HG02840 (cell line): ENCODE results near the gene ITPR3.
"Not testable (repeated sequence)": the region's sequence is repeated elsewhere in the genome, so short reads cannot be mapped to it uniquely, and the experiment has no call there.

Experiments used
- ATAC-seq: cut with Tn5 transposase; IDR thresholded peaks from one replicate; pipeline ENCODE4 v1.9.1; 2021; ENCODE audit warnings: mild to moderate bottlenecking, moderate library complexity, moderate number of reproducible peaks; ENCODE audit not compliant: unreplicated experiment, low FRiP score

Gene ITPR3

DNA sequence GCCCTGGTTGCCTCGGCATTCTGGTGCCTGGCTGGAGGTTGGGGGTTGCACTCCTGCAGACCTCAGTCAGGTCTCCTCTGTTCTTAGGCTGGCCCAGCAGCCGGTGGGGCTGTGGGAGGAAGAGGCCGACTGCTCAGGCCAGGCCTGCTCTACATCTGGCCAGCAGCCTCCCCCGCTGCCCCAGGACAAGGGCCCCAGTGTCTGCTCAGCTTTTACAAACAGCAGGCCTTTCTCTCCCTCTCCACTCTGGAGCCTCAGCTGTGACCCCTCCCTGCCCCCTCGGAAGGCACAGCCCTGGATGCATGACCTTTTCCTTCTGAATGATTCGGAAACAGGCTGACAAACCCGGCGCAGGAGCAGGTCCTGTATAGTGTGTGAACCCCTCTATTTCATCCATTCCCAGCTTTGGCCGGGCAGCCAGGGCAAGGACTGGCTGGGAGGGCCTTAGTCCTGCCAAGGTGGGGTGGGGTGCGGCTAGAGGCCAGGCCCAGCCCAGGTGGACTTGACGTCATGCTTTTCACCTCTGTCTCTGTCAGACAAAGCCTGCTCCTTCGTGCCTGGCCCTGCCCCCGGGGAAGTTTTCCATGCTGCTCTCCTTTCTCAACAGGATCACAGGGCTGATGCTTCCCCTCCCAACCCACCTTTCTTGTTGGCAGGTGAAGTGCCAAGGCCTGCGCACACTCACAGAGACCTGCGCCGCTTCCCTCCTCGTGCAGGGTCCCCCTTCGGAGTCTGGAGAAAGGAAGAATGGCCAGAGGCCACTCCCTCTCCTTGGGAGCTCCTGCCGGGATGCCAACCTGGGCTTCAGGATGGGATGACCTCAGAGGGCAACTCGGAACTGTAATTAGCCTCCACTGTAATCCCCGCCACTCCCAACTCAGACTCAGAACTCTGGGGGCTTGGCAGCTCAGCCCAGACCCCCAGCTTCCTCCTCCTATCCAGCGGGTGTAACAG, 10.1 kb upstream of the ITPR3 start:
- ATAC-seq, result no peak

DNA sequence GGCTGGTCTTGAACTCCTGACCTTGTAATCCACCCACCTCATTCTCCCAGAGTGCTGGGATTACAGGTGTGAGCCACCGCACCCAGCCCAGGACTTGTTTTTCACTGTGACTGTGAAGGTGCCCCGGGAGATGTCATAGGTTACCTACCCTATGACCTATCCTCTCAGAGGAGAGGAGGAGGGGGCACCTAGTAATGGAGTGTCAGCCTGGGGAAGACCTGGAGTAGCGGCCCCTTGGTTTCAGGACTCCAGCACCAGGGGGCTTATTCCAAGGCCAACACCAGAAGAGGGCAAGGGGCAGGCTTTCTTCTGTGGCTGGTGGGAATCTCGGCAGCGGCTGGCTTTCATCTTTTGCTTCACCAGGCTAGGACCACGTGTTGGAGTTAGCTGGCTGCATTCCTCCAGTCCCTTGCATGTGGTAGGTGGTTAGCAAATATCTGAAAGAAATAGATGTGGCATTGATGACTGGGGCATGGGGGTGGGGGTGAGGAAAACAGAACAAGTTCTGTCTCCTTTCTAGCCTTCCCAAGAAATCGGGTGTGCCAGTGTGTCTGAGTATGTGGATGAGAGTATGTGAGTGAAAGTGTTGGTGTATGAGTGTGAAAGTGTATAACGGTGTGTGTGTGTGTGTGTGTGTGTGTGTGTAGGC, 7.9 kb upstream of the ITPR3 start:
- ATAC-seq, result no peak

DNA sequence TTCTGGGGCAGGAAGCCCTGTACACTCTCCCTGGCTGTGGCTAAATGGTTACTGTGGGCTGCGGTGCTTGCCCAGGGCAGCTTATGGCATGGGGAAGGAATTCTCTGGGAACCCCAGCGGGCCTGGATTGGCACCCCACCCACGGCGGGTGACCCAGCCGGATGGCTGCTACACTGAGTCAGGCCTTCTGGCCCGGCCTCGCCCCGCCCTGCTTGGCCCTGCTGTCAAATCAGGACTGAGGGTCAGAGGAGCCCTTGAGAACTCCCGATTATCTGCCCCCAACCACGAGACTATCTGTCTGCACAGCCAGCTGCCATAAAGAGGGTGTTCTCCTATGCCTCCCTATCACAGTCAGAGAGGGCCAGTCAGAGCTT, 7.3 kb upstream of the ITPR3 start:
- no peak for ATAC-seq

GRCh38 chr6:33616113-33616512, 5.0 kb upstream of the ITPR3 start:
- ATAC-seq, result no peak

- no peak for ATAC-seq
Measured at GRCh38 chr6:33616913-33617312, 4.2 kb upstream of the ITPR3 start.

- no peak for ATAC-seq
Measured at GRCh38 chr6:33619166-33619840, 1.8 kb upstream of the ITPR3 start.

GRCh38 chr6:33620158-33620855, 815 bp upstream of the ITPR3 start:
- no peak for ATAC-seq

GRCh38 chr6:33621711-33622388, 728 bp downstream of the ITPR3 start:
- peak; percentile 21 for ATAC-seq

- no peak for ATAC-seq
Measured at GRCh38 chr6:33622456-33623431, 1.6 kb downstream of the ITPR3 start.

GRCh38 chr6:33623895-33624381, 2.8 kb downstream of the ITPR3 start:
- ATAC-seq, result no peak

- ATAC-seq, result no peak
Measured at GRCh38 chr6:33624856-33625255, 3.7 kb downstream of the ITPR3 start.

DNA sequence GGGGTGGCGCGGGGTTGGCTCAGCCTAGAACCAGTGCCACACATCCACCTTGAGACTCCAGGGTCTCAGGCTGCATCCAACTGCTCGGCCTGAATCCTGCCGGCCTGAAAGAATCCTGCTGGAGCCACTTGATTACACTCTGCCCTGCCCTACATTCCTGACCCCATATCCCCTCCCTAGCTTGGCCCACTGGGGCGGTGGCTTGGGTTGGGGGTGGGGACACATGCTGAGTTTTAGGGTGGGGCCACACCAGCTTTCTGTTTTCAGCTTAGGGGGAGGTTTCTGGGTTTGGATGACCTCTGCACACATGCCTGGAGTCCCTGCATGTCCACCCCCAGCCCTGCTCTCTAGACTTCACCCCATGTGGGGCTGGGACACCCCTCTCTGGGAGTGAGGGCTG, 6.8 kb downstream of the ITPR3 start:
- no peak for ATAC-seq

GRCh38 chr6:33628401-33628964, 7.4 kb downstream of the ITPR3 start:
- ATAC-seq, result no peak

DNA sequence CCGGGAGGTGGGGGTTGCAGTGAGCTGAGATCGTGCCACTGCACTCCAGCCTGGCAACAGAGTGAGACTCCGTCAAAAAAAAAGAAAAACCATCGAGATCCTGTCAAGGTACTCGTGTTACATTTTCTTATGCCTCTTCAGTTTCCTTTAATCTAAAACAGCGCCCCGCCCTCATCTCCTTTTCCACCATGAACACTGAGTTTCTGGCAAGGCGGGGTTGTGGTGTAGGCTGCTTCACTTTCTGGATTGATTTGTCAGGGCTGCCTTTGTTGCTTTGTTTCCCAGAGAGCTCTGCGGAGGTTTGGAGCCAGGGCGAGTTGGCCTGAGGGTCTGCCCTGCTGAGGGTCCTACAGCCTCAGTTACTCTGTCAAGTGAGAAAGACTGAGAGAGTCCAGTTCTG, 8.9 kb downstream of the ITPR3 start:
- ATAC-seq, result no peak

GRCh38 chr6:33631521-33631920, 10.4 kb downstream of the ITPR3 start:
- ATAC-seq, result not testable (repeated sequence)

- no peak for ATAC-seq
Measured at GRCh38 chr6:33631971-33632557, 10.9 kb downstream of the ITPR3 start.

- ATAC-seq, result no peak
Measured at GRCh38 chr6:33632558-33633039, 11.5 kb downstream of the ITPR3 start.

DNA sequence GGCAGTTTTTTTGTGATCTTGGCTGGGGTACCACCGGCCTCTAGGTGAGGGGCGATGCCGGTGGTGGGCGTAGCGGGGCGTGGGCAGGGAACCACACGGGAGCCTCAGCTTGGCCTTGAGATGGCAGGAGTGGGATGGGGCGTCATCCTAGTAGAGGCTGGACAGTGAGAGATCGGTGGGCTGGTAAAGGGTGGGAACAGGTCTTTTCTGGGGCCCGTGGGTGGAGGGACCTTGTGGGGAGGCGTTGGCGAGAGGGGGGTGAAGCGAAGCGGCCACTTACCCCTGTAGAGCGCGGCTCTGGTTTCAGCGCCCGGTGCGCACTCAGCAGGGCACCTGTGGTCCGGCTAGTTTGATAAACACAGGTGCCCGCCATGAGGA, 12.0 kb downstream of the ITPR3 start:
- ATAC-seq, result peak; percentile 26
